ENCODE results near the gene ENC1.

GRCh38 chr5:74622122-74622521 is 18.4 kb downstream of the ENC1 start:
- TF ChIP-seq CTCF (IDR thresholded peaks at IDR 0.05; ENCODE audit: borderline replicate concordance, extremely low read depth, low read length, poor library complexity, severe bottlenecking) = no peak
- TF ChIP-seq EZH2 (IDR thresholded peaks at IDR 0.05; ENCODE audit: borderline replicate concordance, low read depth, low read length, severe bottlenecking) = no peak

Data from DND-41 (cell line).